ENCODE results near the gene SVEP1.

DNA sequence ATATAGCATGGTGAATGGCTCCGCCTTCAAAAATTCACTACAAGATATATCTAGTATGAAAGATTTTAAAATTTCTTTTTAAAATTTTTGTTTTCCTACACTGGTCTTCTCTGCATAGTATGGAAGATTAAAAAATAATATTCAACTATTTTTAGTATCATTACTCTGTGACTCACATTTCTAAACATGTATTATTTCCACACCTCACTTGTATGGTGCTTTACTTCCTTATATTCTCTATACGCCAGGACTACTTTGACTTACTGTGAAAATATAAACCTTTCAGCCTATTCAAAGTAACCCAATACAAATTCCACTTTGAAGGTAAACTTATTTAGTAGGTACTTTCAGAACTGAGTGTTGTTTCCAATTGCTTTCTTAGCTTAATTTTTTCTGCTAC is 215.1 kb downstream of the SVEP1 start:
- TF ChIP-seq, protein P1, sequence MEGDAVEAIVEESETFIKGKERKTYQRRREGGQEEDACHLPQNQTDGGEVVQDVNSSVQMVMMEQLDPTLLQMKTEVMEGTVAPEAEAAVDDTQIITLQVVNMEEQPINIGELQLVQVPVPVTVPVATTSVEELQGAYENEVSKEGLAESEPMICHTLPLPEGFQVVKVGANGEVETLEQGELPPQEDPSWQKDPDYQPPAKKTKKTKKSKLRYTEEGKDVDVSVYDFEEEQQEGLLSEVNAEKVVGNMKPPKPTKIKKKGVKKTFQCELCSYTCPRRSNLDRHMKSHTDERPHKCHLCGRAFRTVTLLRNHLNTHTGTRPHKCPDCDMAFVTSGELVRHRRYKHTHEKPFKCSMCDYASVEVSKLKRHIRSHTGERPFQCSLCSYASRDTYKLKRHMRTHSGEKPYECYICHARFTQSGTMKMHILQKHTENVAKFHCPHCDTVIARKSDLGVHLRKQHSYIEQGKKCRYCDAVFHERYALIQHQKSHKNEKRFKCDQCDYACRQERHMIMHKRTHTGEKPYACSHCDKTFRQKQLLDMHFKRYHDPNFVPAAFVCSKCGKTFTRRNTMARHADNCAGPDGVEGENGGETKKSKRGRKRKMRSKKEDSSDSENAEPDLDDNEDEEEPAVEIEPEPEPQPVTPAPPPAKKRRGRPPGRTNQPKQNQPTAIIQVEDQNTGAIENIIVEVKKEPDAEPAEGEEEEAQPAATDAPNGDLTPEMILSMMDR (conservative IDR thresholded peaks at IDR 0.05; ENCODE audit: low read length): no peak
- no peak for TF ChIP-seq EZH2phosphoT487 (IDR thresholded peaks at IDR 0.05; ENCODE audit: borderline replicate concordance, low read depth, low read length)
